Activated CD4-positive, CD25-positive, alpha-beta regulatory T cell treated with anti-CD3 and anti-CD28 coated beads, Interleukin-2, amount 50 U/mL, for 72 hours (primary cell): ENCODE measurements around the gene KCNQ4.

Source experiments
- DNase-seq: peaks from one replicate; pipeline ENCODE4 v3.0.0; 2021

The KCNQ4 gene

GRCh38 chr1:40823345-40823744, 39.8 kb downstream of the KCNQ4 start:
- DNase-seq = no peak

- DNase-seq = no peak
These were observed 40.4 kb downstream of the KCNQ4 start for GRCh38 chr1:40823983-40824382.

GRCh38 chr1:40824591-40825434, 41.2 kb downstream of the KCNQ4 start:
- DNase-seq = no peak

GRCh38 chr1:40825435-40825788, 41.8 kb downstream of the KCNQ4 start:
- no peak for DNase-seq

GRCh38 chr1:40825996-40826395, 42.4 kb downstream of the KCNQ4 start:
- DNase-seq = no peak

- DNase-seq = no peak
These were observed 46.2 kb downstream of the KCNQ4 start for GRCh38 chr1:40829631-40830245.

- DNase-seq = no peak
These were observed 46.9 kb downstream of the KCNQ4 start for GRCh38 chr1:40830419-40830943.

DNA sequence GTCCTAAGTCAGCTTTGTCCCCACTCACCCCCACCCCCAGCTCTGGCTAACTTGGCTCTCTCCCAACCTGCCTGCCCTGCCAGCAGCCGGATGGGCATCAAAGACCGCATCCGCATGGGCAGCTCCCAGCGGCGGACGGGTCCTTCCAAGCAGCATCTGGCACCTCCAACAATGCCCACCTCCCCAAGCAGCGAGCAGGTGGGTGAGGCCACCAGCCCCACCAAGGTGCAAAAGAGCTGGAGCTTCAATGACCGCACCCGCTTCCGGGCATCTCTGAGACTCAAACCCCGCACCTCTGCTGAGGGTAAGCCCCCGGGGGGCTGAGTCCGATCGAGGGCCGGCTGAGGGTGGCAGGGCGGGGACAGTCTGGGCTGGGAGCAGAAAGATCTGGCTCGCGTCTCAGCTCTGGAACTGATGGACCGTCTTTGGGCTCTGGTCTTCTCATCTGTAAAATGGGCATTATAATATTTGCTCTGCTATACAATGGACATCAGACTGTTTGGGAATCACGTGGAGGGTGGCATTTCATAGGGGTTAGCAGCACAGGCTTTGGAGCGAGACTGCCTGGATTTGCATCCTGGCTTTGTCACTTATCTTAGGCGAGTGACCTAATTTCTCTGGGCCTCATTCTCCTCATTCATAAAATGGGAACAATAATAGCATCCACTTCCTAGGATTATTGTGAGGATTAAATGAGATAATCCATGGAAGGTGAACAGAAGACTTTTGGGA, 47.6 kb downstream of the KCNQ4 start:
- DNase-seq = no peak

- DNase-seq = no peak
These were observed 50.4 kb downstream of the KCNQ4 start for GRCh38 chr1:40833979-40834378.

GRCh38 chr1:40834968-40835545, 51.5 kb downstream of the KCNQ4 start:
- no peak for DNase-seq

DNA sequence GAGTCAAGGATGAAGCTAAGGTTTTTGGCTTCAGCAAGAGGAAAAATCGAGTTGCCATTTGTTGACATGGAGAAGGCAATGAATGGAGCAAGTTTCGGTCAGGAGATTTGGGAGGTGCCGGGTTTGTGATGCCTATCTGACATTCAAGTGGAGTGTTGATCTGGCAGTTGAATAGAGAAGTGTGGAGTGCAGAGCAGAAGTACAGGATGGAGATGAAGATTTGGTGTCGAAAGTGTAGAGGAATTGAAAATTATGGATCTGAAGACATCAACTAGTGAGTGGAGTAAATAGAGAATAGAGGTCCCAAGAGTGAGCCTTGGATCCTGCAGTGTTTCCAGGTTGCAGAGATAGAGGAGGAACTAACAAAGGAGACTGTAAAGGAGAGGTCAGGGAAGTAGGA, 52.7 kb downstream of the KCNQ4 start:
- no peak for DNase-seq

DNA sequence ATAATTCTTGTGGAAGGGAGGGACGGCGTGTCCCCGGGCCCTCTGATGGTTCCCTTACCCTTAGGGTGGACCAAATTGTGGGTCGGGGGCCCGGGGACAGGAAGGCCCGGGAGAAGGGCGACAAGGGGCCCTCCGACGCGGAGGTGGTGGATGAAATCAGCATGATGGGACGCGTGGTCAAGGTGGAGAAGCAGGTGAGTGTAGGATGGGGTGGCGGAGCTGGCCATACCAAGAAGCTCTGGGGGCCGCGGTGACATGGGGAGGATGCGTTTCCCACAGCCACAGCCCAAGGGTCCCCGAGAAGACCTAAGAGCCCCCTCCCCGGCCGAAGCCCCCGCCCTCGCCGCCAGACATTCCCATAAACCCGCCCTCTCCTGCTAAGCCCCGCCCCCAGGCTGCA, 54.0 kb downstream of the KCNQ4 start:
- DNase-seq = no peak

DNA sequence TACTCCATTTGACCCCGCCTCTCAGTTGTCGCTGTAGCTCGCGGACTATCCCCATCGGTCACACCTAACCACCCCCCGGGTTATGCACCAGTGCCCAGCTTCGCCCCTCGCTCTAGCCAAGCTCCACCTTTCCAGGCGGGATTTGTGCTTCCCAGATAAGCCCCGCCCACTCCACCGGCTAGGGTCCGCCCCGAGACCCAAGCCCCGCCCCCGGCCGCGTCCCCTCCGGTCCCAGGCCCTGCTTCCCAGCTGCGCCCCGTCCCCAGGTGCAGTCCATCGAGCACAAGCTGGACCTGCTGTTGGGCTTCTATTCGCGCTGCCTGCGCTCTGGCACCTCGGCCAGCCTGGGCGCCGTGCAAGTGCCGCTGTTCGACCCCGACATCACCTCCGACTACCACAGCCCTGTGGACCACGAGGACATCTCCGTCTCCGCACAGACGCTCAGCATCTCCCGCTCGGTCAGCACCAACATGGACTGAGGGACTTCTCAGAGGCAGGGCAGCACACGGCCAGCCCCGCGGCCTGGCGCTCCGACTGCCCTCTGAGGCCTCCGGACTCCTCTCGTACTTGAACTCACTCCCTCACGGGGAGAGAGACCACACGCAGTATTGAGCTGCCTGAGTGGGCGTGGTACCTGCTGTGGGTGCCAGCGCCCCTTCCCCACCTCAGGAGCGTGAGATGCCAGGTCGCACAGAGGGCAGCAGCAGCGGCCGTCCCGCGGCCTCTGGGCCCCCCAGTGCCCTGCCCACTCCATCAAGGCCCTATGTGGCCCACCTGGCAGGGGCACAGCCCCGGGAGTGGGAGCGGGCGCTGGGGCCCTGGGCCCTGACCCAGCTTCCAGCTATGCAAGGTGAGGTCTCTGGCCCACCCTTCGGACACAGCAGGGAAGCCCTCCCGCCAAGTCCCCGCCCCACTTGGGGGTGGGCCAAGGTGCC, 54.7 kb downstream of the KCNQ4 start:
- DNase-seq = no peak

DNA sequence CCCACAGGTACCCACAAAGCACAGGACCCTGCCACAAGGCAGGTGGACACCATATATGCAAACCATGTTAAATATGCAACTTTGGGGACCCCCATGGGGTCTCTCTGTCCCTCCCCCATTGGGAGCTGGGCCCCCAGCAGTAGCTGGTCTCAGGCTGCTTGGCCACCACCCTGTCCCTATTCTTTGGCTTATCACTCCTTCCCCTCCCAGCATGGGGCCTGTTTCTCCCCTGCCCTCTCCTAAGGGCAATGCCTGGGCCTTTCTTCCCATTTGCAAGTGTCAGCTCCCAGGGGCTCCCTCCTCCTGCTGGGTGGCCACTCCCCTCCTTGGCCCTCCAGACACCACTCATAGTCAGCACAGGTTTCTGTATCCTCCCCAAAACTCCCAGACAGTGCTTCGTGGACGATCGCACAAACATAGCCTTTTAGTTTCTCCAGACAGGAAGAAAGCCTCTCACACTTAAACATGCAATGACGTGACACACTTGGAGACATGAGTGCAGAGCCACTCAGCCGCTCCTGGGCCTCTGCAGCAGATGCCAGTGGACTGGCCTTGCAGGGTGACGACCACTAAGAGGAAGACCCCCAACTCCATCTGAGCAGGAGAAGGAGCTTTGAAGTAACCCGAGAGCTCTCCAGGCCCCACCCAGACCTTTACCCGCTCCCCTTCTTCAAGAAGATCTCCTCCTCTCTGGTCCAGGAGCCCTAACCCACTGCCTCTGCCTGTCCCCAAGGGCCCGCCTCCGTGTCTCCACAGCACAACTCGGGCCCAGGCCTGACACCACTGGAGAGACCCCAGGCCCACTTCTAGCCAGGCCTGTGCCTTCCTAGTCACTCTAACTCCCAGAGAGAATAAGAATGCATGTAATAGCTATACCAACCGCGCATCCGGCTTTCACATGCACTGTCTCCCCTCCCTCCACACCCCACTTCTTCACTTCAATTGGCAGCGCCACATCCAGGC, 55.7 kb downstream of the KCNQ4 start:
- no peak for DNase-seq

- no peak for DNase-seq
These were observed 56.4 kb downstream of the KCNQ4 start for GRCh38 chr1:40839943-40840335.

GRCh38 chr1:40840526-40841323, 57.1 kb downstream of the KCNQ4 start:
- DNase-seq = no peak

DNA sequence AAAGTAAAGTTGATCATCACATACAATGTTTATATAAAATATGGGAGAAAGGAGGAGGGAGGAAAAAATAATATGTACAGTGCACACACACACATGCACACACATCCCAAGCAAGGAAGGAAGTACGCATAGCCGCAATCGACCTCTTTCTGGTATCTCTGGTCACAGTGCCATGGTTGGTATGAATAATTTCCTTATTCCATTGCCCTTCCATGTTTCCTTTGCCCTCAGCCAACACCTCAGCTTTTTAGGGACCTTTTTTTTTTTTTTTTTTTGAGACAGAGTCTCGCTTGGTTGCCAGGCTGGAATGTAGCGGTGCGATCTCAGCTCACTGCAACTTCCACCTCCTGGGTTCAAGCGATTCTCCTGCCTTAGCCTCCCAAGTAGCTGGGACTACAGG, 58.0 kb downstream of the KCNQ4 start:
- no peak for DNase-seq

DNA sequence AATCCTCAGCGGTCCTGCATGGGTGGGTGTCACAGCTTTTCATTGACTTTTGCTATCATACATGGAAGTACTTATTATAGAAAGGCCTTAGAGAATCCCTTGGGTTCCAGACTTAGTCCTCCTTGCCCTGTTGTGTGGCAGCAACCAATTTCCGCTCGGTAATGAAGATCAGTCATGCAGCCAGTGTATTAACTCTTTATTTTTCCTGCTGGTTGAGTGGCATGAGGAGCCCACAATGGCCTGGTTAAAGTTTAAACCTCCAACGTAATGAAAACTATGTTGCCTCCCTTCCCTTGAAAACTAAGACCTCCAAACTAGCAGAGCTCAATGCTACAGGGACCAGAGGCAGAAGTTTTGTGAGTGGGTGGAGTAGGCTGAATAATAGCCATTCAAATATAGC, 58.6 kb downstream of the KCNQ4 start:
- no peak for DNase-seq

GRCh38 chr1:40842691-40843090, 59.1 kb downstream of the KCNQ4 start:
- DNase-seq = no peak

DNA sequence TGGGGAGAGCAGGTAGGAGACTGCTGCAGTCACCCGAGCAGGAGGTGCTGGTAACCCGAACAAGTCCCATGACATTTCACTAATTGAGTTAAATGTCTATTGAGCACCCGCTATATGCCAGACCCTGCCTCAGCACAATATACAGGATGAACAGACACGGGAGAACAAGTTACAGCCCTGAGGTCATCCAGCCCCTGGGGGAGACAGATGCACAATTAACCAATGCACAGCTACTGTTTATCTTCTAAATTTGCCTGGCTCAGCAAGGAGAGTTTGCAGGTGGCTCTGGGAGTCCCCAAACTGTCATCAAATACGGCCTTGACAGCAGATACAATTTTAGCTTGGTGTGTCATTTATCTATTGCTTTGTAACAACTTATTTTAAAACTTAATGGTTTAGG, 60.5 kb downstream of the KCNQ4 start:
- no peak for DNase-seq
